ENCODE measurements around the gene MRTFA.
"Not testable (repeated sequence)": the region's sequence is repeated elsewhere in the genome, so short reads cannot be mapped to it uniquely, and the experiment has no call there.

MRTFA gene

DNA sequence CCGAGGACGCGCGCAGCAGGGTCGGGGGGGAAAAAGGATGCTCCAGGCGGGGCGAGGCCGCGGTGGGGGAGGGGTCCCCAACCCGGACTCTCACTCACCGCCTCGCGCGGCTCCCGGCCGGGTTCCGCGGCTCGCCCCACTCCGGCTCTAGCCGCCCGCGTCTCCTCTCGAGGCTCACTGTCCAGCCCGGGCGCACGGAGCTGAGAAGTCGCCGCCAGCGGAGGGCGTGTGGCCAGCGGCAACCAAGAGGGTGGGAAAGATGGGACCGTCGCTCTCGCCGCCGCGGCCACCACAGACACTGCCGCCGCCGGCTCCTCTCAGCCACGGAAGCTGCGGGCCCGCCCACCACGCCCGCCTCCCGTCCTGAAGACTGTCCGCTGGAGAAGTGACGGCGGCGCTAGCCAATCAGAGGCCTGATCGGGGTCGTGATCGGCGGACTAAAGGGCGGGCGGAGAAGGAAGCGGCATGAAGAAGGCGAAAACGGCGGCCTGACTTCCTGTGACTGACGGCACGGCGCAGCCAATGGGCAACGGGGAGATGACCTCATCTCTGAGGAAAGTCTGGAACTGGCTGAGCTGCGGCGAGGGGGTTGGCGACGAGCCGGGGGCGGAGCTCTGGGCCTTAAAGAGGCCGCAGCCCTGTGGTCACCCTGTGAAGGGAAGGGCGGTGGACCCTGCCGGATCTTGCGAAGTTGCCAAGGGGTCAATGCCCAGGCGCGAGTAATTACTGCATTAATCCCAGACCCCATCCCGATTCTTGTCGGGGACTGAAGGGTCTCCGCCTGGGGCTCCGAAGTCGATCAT is at the start of gene MRTFA:
MRTFA (minus strand) TSS at position 340 of the 803 bp plus-strand sequence.
- DNase-seq (ENCODE audit: low read depth in 2 of 2): peak; percentile 99 to 100

DNA sequence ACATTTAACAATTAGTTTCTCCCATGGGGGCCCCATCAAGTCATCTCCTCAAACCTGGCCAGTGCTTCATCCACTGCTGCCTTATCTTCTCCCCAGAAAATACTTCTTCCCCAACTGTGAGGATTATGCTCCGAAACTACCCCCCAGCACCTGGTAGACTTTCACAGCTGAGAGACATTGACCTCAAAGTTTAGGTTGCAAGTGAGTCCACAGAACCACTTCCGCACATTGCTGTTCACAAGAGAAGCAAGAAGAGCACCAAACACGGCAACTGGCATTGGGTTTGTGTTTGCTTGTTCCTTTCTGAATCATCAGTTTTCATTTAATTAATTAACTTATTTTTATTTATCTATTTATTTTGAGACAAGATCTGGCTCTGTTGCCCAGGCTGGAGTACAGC is 48.9 kb upstream of the MRTFA start:
- DNase-seq (ENCODE audit: low read depth in 2 of 2): no peak

GRCh38 chr22:40684728-40685127 is 48.2 kb upstream of the MRTFA start:
- no peak for DNase-seq (ENCODE audit: low read depth in 2 of 2)

GRCh38 chr22:40681451-40681850 is 44.9 kb upstream of the MRTFA start:
- no peak for DNase-seq (ENCODE audit: low read depth in 2 of 2)

GRCh38 chr22:40680819-40681183 is 44.3 kb upstream of the MRTFA start:
- DNase-seq (ENCODE audit: low read depth in 2 of 2): no peak

- no peak for DNase-seq (ENCODE audit: low read depth in 2 of 2)
Measured at GRCh38 chr22:40679964-40680818, 43.7 kb upstream of the MRTFA start.

DNA sequence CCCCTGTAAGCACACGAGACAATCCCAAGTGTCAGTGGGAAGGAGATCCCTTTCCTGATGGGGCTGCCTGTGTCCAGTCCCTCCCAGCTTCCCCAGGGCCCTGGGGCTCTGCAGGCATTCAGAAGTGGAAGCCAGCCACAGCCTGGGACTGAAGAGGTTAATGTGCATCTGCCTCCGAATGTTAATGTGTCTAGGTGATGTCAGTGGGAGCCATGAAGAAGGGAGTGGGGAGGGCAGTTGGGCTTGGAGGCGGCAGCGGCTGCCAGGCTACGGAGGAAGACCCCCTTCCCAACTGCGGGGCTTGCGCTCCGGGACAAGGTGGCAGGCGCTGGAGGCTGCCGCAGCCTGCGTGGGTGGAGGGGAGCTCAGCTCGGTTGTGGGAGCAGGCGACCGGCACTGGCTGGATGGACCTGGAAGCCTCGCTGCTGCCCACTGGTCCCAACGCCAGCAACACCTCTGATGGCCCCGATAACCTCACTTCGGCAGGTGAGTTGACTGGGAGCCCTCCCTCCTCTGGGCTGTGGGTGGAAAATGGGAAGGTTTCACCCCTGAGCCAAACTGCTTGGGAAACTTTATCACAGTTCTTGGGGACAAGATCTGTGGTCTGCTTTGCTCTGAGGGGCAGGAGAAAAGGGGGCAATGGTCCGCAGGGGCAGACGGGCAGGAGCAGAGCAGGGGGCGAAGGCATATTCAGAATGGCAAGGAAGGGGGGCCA is 42.9 kb upstream of the MRTFA start, which contains the start of gene MCHR1:
MCHR1 (plus strand) TSS at position 236 of the 715 bp plus-strand sequence; CDS start at position 405, 169 bp downstream.
- DNase-seq (ENCODE audit: low read depth in 2 of 2): no peak

- DNase-seq (ENCODE audit: low read depth in 2 of 2): no peak
Measured at GRCh38 chr22:40678493-40679248, 42.2 kb upstream of the MRTFA start.

GRCh38 chr22:40676644-40677043 is 40.1 kb upstream of the MRTFA start:
- no peak for DNase-seq (ENCODE audit: low read depth in 2 of 2)

DNA sequence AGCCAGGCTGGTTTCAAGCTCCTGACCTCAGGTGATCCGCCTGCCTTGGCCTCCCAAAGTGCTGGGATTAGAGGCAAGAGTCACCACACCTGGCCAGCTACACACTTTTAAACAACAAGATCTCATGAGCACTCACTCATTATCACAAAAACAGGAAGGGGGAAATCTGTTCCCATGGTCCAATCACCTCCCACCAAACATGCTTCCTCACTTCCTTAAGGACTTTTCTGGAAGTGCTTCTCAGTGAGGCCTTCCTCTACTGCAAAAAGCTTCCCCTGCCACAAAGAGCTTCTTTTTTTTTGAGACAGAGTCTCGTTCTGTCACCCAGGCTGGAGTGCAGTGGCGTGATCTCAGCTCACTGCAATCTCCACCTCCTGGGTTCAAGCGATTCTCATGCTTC is 39.6 kb upstream of the MRTFA start:
- DNase-seq (ENCODE audit: low read depth in 2 of 2): not testable (repeated sequence)

DNA sequence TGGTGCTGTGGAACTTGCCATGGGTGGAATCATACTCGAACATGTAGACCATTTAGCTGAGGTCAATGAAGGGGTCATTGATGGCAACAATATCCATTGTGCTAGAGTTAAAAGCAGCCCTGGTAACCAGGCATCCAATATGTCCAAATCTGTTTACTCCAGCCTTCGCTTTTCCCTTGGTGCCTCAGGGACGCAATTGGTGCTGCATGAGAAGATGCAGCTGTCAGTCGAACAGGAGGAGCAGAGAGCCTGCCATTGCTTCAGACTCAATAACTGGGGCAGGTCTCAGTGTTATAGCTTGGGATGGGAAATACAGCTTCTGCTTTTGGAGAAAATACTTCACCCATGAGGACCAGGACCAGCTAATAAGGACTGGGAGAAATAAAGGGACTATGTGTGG is 37.8 kb upstream of the MRTFA start:
- no peak for DNase-seq (ENCODE audit: low read depth in 2 of 2)

DNA sequence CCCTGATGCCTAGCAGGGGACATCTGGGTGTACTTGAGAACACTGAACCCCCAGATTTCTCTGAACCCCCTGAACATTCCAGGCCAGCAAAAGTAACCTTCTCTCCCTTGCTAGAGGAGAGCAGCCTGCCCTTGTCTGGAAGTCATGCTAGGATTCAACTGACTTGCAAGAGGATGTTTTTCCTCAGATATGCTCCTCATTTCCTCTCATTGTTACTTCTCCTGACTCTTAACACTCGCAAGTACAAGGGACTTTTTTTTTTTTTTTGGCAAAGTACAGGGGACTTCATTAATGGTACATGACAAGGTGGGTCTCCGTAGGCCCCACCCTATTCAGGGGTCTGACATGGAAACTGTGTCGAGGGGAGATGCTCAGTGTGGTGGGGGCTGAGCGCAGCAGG is 36.5 kb upstream of the MRTFA start:
- no peak for DNase-seq (ENCODE audit: low read depth in 2 of 2)

GRCh38 chr22:40671796-40672360 is 35.4 kb upstream of the MRTFA start:
- DNase-seq (ENCODE audit: low read depth in 2 of 2): no peak

- no peak for DNase-seq (ENCODE audit: low read depth in 2 of 2)
Measured at GRCh38 chr22:40671369-40671768, 34.9 kb upstream of the MRTFA start.

DNA sequence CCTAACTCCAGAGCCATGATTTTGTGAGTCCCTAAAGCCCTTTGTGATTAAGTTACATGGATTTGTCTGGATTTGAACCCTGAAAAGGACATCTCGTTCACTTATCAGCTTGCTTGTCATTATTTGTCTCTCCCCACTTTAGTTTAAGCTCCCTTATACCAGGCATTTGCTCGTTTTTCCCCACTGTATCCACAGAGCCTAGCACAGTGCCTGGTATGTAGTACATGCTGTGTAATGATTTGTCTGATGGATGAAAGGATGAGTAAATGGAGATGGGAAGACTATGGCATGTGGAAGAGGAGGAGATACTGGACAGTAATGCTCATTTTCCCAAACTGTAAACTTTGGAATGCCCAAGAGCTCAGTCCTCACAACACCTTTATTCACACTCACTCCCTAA is 33.5 kb upstream of the MRTFA start:
- DNase-seq (ENCODE audit: low read depth in 2 of 2): no peak

- DNase-seq (ENCODE audit: low read depth in 2 of 2): peak in 1 of 2 donors; percentile 10
Measured at GRCh38 chr22:40668611-40669411, 32.3 kb upstream of the MRTFA start.

DNA sequence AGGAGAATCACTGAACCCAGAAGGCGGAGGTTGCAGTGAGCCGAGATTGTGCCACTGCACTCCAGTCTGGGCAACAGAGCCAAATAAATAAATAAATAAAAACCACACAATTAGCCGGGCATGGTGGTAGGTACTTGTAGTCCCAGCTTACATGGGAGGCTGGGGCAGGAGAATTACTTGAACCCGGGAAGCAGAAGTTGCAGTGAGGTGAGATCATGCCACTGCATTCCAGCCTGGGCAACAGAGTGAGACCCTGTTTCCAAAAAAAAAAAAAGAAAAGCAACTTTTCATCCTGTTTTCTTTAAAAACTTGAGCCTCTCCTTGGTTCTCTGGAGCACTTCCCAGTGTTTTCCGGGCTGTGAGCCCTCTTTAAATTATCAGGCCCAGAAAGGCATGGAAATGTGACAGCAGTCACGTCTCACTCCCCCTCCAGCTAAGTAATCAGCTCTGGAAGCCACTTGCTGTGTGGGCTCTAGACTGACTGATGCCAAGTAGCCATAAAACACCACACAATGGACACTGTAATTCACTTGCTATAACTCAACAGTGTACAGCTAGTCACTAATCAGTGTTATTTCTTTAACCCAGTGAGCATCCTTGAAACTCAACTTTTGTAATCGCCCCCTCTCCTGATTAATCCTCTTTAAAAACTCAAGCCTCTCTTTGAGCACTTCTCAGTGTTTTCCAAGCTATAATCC is 29.8 kb upstream of the MRTFA start:
- DNase-seq (ENCODE audit: low read depth in 2 of 2): no peak

DNA sequence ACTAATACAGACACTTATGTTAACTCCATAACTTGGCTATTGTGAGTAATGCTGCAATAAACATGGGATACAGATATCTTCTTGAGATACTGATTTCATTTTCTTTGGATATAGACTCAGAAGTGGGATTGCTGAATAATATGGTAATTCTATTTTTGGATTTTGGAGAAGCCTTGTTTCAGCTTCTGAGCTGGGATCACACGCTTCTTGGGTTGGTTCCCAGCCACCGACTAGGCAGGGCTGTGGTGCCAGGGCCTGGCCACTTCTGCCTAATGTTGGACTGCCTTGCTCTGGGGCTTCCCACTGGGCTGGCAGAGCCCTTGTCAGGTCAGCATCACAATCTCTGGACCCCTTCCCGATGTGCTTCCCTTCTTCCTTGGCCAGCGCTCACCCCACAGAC is 28.8 kb upstream of the MRTFA start:
- no peak for DNase-seq (ENCODE audit: low read depth in 2 of 2)

GRCh38 chr22:40661671-40662070 is 25.2 kb upstream of the MRTFA start:
- no peak for DNase-seq (ENCODE audit: low read depth in 2 of 2)

DNA sequence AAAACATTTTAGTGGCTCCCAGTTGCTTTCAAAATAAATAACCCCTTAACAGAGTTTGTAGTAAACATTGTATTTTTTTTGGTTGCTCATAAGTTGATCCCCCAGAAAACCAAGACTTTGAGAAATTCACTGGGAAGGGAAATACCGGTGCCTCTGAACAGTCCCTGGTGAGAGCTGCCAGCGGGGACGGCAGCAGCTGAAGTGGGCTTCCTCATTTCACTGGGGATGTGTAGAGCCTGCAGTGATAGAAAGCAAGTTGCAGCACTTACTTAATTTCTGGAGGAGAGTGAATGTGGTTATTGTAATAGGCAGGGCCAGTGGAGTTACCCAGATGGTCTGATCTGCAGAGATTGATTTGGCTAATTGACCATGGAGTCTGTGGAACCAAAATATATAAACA is 24.2 kb upstream of the MRTFA start:
- no peak for DNase-seq (ENCODE audit: low read depth in 2 of 2)

Data from stimulated activated CD4-positive, alpha-beta T cell treated with anti-CD3 and anti-CD28 coated beads, Interleukin-15, amount 100 ng/mL, for 48 hours (primary cell).